AG04450 (cell line): ENCODE data around the gene CFHR5. TPM values are rescaled to one million over a fixed set of nuclear protein-coding genes. Genes with fewer than 3 reads are reported as not detected.

Experiments used
- CTCF ChIA-PET: fragments of 300-600, 350-600 bp; formaldehyde crosslinking; extraction: SDS; loops from one replicate; lab custom pipeline; 2022; ENCODE audit warnings: antibody characterized with exemption, inconsistent platforms; lab: Charles Lee
- POLR2A ChIA-PET: fragments of 350-600 bp; formaldehyde crosslinking; extraction: SDS; loops from one replicate; lab custom pipeline; 2021; ENCODE audit warnings: antibody characterized with exemption, inconsistent platforms; lab: Yijun Ruan, JAX
- DNase-seq: peaks from one replicate; pipeline ENCODE4 v3.0.0-alpha.2; 2011; ENCODE audit warnings: low read depth, low spot score
- H3K27ac ChIP-seq: one replicate; pipeline ENCODE4 v1.5.1; 2012; ENCODE audit warnings: low read depth, low read length, control low read depth
- H3K27me3 ChIP-seq: one replicate; pipeline ENCODE4 v1.6.0; 2012; ENCODE audit warnings: low read length; ENCODE audit not compliant: control insufficient read depth, insufficient read depth
- H3K4me3 ChIP-seq: 2 replicates; pipeline ENCODE4 v1.5.1; 2011; ENCODE audit warnings: mild to moderate bottlenecking, low read depth, low read length, control low read depth
- H3K9me3 ChIP-seq: 2 replicates; pipeline ENCODE4 v1.5.1; 2012; ENCODE audit warnings: low read length; ENCODE audit not compliant: control insufficient read depth, insufficient read depth
- polyA plus RNA-seq: library from polyadenylated mRNA; depleted of rRNA; stranded (reverse); fragments of >200 nt; gene quantifications from 2 replicates; pipeline ENCODE4 v1.2.3, GENCODE V29; 2011
- TF ChIP-seq, protein P1 (sequence below): IDR thresholded peaks from 2 replicates; pipeline ENCODE4 v1.5.1; 2011; ENCODE audit warnings: low read depth, low read length, control low read depth, inconsistent platforms

The CFHR5 gene
- polyA plus RNA-seq, 1 experiment = not detected

DNA sequence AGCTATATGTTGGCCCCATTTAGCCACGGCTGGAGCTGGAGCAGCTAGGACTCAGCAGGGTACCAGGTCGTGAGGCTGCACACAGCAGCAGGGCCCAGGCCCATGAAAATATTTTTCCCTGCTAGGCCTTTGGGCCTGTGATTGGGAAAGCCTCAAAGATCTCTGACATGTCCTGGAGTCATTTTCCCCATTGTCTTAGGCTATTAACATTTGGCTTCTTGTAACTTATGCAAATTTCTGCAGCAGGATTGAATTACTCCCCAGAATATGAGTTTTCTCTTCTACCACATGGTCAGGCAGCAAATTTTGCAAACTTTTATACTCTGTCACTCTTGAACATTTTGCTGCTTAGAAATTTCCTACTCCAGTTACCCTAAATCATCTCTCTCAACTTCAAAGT is 22.6 kb upstream of the CFHR5 start:
- no peaks in the 10 kb centered on the region for H3K27me3 ChIP-seq
- TF ChIP-seq, protein P1, sequence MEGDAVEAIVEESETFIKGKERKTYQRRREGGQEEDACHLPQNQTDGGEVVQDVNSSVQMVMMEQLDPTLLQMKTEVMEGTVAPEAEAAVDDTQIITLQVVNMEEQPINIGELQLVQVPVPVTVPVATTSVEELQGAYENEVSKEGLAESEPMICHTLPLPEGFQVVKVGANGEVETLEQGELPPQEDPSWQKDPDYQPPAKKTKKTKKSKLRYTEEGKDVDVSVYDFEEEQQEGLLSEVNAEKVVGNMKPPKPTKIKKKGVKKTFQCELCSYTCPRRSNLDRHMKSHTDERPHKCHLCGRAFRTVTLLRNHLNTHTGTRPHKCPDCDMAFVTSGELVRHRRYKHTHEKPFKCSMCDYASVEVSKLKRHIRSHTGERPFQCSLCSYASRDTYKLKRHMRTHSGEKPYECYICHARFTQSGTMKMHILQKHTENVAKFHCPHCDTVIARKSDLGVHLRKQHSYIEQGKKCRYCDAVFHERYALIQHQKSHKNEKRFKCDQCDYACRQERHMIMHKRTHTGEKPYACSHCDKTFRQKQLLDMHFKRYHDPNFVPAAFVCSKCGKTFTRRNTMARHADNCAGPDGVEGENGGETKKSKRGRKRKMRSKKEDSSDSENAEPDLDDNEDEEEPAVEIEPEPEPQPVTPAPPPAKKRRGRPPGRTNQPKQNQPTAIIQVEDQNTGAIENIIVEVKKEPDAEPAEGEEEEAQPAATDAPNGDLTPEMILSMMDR = no peak
- no peaks in the 10 kb centered on the region for H3K9me3 ChIP-seq
- POLR2A ChIA-PET = no interaction called here
- DNase-seq = no peak
- H3K27ac ChIP-seq = no peak overlapping the region
- H3K4me3 ChIP-seq = no peak overlapping the region
- CTCF ChIA-PET = no interaction called here

DNA sequence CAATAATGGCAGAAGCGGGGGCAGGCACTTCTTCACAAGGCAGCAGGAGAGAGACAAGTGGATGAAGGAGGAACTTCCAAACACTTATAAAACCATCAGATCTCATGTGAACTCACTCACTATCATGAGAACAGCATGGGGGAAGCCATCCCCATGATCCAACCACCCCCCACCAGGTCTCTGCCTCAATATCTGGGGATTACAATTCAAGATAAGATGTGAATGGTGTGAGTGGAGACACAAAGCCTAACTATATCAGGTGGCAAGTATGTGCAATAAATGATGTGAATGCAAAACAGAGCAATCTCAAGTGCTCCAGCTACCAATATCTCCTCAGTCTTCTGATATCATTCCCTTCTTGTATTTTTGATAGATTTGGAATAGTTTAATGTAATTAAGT is 21.4 kb upstream of the CFHR5 start:
- no peak overlapping the region for H3K4me3 ChIP-seq
- no peak for DNase-seq
- ChIA-PET CTCF (no interaction called here), POLR2A (no interaction called here)
- H3K27ac ChIP-seq = no peak overlapping the region
- no peaks in the 10 kb centered on the region for H3K9me3 ChIP-seq
- H3K27me3 ChIP-seq = no peaks in the 10 kb centered on the region
- TF ChIP-seq, protein P1 = no peak

DNA sequence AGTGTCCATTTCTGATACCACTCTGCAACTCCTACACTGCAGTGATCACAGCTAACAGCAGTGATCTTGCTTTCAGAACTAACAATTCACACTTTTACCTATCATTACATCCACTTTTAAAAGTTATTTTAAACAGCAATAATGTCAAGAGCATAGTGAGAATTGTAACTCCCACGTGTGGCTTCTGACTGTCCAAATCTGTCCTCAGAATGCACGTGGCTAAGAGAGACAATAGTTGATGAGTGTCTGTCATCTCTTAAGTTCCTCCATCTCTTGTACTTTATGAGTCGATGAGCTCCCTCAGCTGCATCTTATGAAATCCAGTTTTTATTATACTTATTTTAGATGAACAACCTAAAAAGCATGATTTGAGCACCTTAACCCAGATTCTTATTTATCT is 16.5 kb upstream of the CFHR5 start:
- CTCF ChIA-PET = no interaction called here
- no peaks in the 10 kb centered on the region for H3K27me3 ChIP-seq
- TF ChIP-seq, protein P1 = no peak
- H3K4me3 ChIP-seq = no peak overlapping the region
- no peak for DNase-seq
- H3K9me3 ChIP-seq = no peaks in the 10 kb centered on the region
- no peak overlapping the region for H3K27ac ChIP-seq
- POLR2A ChIA-PET = no interaction called here

DNA sequence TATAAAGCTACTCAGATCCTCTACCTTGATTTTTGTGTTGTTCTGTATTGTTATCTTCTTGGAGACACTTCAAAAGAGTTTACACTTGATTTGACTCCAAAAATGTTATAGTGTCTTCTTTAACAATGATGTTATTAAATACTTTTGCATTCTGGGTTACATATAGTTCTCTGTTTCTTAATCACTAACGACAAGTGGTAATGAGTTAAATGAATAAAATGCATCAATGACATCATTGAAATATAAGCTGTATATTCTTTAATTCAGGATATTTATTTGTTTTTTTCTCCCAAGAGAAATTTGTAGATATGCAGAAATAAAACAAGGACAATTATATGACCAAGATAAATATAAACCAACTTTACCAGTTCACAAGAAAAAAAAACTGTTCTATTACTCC is 7.2 kb upstream of the CFHR5 start:
- H3K27ac ChIP-seq = no peak overlapping the region
- no peaks in the 10 kb centered on the region for H3K9me3 ChIP-seq
- CTCF ChIA-PET = no interaction called here
- POLR2A ChIA-PET = interaction anchor here (0.6 kb wide), 1 partner anchor 266 kb away, joined by 3 read pairs; no protein-coding TSS in a partner anchor
- DNase-seq = no peak
- TF ChIP-seq, protein P1 = no peak
- H3K27me3 ChIP-seq = no peaks in the 10 kb centered on the region
- no peak overlapping the region for H3K4me3 ChIP-seq

DNA sequence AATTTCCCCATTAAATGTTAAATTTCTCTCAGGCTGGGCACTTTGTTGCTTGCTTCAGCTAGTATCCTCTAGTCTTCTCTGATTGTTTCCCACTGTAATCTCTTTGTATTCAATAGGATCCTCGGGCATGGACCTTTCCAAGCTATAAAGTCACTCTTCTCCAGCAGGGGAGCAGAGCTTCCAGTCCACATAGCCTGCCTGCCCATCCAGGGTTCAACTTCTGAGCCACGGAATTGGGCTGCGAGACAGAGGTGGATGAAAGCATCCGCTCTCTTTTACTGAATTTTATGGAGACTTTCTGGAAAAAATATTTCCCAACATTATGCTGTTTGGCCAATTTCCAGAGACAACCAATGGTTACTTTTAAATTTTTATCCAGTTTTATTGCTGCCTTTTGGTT is 1.1 kb upstream of the CFHR5 start:
- H3K27me3 ChIP-seq = no peaks in the 10 kb centered on the region
- ChIA-PET CTCF (no interaction called here), POLR2A (no interaction called here)
- no peaks in the 10 kb centered on the region for H3K9me3 ChIP-seq
- no peak overlapping the region for H3K27ac ChIP-seq
- TF ChIP-seq, protein P1 = no peak
- no peak for DNase-seq
- no peak overlapping the region for H3K4me3 ChIP-seq
